Activated naive CD8-positive, alpha-beta T cell treated with anti-CD3 and anti-CD28 coated beads, Interleukin-2, amount 50 U/mL, for 16 hours (primary cell): ENCODE measurements around the gene OR6F1.
"Not testable (repeated sequence)": the region's sequence is repeated elsewhere in the genome, so short reads cannot be mapped to it uniquely, and the experiment has no call there.

ENCODE experiments used
- DNase-seq: peaks from one replicate; pipeline ENCODE4 v3.0.0-alpha.2; 2020; ENCODE audit warnings: low read depth, low spot score

The OR6F1 gene

DNA sequence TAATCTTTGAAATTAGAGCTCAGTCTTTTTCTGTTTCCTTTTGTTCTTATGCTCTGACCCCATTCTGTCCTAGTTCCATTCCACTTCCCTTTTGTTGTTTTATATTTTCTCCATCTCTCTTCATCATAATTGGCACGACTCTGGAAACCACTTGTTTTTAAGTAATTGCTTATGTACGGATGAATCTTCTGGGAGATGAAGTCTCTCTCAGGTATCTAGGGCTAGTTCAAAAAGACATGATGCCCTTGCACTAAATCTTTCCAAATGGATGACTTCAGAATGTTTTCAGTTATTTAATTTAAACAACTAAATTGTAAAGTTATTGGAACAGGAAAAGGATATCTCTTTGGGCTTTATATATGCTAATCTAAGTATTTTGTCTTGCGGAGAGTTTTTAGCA, at the start of gene OR6F1:
TSS of gene OR6F1 (minus strand) at position 101 of the 400 bp plus-strand sequence. CDS start 3,891 bp downstream, outside the sequence.
- DNase-seq = no peak

DNA sequence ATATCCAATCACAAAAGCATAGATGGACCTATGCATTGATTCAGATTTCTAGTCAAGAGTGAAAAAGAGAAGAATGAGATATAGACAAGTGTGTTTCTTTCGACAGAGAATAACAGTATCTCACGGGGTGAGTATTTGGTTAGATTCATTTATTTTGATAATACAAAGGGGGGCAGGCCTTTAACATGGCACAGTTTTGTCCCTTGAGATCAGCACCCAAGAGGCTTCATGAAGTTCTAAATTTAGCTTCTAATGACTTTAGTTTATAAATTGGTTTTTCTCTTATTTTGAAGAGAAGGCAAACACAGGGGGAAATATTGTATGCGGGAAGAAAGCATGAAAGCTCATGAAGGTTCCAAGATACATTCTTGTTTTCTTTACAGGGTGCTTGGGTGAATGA, 44.0 kb upstream of the OR6F1 start, which contains the start of gene OR1C1:
TSS of gene OR1C1 (minus strand) at position 101 of the 400 bp plus-strand sequence. CDS start 2,150 bp downstream, outside the sequence.
- DNase-seq = no peak

DNA sequence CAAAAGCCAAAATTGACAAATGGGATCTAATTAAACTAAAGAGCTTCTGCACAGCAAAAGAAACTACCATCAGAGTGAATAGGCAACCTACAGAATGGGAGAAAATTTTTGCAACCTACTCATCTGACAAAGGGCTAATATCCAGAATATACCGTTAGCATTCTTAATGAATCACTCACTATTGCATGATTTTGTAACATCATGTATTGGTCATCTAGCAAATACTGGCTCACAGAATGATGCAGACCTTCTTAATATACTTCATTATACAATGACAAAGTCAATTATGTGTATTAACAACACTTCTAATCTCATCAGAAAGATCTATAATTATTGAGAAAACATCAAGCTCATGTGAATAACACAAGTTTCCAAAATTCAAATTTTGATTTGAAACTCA, 37.9 kb upstream of the OR6F1 start:
- DNase-seq = not testable (repeated sequence)

DNA sequence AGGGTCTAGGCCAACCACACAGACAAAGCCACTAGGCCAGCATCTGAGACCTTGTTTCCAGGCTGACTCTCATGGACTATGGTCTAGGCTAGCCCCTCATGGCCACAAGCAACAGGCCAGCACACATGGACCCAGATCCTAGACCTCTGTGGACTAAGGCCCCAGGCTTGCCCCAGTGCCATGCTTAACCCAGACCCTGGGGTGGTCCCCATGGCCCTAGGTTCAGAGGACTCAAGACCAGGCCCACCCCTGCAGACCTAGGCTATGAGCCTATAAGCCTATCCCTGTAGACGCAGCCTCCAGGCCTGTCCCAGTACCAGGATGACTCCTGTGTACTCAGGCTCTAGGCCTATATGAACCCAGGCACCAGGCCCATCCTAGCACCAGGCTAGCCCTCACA, 33.4 kb upstream of the OR6F1 start:
- DNase-seq = no peak

DNA sequence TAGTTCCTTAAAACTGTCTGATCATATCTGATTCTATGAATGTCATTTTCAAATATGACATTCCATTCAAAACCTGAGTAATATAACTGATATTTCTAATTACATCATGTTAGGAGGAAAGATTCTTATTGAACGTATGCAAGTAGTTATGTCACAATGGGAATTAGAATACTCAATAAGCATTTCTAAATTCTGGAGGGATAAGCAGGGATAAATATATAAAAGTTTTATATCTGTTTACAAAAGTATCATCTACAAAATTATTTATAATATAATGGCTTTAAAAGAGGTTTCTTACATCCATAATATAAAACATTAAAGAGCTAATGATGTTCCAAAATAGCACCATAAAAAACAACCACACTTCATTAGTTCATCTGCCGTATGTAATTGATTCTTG, 31.6 kb upstream of the OR6F1 start, which contains the start of gene OR14A2:
TSS of gene OR14A2 (minus strand) at position 101 of the 400 bp plus-strand sequence.
- no peak for DNase-seq

GRCh38 chr1:247747616-247748015, 31.2 kb upstream of the OR6F1 start:
- no peak for DNase-seq

GRCh38 chr1:247746391-247746935, 30.0 kb upstream of the OR6F1 start:
- DNase-seq = no peak

DNA sequence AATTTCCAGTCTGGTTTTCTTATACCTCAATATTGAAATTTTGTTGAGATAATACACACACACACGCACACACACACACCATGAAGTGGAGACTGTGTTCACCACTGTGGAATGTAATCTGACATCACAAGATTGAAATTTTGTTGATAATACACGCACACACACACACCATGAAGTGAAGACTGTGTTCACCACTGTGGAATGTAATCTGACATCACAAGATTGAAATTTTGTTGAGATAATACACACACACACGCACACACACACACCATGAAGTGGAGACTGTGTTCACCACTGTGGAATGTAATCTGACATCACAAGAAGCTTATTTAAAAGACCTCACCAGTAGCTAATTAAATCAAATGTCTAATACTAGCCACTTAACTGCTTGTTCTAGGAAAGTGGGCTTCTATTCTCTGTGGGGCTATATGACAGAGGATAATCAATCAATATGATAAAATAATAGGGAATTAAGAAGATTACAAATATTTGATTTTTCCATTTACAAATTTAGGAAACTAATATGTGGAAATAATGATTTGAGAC, 25.8 kb upstream of the OR6F1 start:
- not testable (repeated sequence) for DNase-seq

DNA sequence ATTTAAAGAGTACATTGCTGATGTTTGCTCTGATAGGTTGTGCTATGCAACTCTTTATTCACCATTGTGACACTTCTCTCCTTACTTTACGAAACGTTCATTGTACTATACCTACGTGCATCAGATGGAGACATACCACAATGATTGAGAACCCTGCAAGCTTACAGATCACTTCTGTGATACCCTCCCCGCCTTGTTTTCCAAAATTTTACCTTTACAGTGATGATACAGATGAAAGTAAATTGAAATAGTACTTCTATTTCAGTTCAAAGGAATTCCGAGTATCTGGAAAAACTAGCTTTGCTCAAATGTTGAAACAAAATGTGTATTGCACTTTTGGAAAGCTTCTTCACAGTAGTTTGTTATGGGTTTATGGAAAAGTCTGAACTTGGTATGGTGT, 25.3 kb upstream of the OR6F1 start:
- DNase-seq = no peak

- no peak for DNase-seq
Observed at GRCh38 chr1:247740721-247741120, 24.3 kb upstream of the OR6F1 start.

GRCh38 chr1:247738315-247738714, 21.9 kb upstream of the OR6F1 start, which contains the start of gene OR14K1:
Gene OR14K1, plus strand, starts transcription at chr1:247738615. Its CDS starts 0 bp downstream, at chr1:247738615.
- DNase-seq = no peak

- no peak for DNase-seq
Observed at GRCh38 chr1:247721222-247721621, 4.8 kb upstream of the OR6F1 start.

- DNase-seq = no peak
Observed at GRCh38 chr1:247713753-247714152, 2.7 kb downstream of the OR6F1 start.

- DNase-seq = not testable (repeated sequence)
Observed at GRCh38 chr1:247710681-247711080, 5.8 kb downstream of the OR6F1 start.

DNA sequence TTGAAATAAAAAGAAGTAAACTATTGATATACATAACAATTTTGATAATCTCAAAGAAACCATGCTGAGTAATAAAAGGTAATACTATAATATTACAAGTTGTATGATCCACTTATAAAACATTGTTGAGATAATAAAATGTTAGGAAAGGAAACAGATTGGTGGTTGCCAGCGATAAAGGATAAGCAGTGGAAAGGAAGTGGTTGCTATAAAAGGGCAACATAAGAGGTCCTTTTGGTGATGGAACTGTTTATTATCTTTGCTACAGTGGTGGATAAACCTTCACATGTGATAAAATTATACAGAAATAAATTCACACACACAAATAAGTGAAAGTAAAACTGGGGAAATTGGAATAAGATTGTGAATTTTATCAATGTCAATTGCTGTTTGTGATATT, 15.1 kb downstream of the OR6F1 start:
- no peak for DNase-seq

DNA sequence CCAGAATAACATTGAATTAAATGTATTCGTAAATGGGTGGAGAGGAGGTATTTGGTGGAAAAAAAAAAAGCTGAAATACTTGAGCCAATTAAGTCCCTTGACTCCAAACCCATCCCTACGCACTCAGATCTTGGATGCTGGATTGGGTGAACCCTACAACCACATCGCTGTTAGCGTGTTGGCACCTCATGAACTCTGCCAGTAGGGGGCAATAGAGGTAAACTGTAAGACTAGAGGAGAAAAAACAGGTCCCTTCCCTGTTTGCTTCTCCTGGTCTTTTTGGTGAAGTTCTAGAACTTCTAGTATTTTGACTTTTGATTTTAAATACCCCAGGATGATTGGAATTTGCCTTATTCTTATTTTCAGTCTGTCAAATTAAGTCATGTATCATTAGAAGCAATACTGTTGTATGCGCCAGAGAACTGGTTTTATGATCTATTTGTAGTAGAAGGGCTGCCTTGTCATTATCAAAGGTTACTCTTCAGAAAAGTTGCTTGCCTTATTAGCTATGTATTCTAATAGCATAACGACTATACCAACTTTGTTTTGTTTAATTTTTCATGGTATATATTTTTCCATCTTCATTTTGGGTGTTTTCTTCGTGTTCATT, 35.1 kb downstream of the OR6F1 start:
- no peak for DNase-seq

- DNase-seq = no peak
Observed at GRCh38 chr1:247680171-247680570, 36.3 kb downstream of the OR6F1 start.

DNA sequence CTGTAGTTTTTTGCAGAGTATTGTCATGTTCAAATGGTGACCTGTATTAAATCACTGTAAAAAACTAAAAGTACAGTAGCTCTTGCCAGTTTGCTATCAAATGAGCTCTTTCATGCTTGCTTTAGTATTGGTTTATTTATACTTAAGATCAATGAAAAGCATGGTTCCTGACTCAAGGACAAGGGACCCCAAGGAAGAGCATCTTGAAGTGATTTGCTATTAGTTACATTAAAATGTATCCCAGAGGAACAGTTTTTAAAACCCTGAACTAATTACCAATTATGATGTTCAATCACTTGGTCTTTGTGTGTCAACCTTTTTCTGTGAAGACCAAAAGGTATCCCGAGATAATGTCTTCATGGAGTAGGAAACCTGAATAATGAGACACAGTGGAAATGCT, 36.8 kb downstream of the OR6F1 start, which contains the start of gene OR13G1:
TSS of gene OR13G1 (minus strand) at position 101 of the 400 bp plus-strand sequence. CDS start 6,698 bp downstream, outside the sequence.
- no peak for DNase-seq

- DNase-seq = no peak
Observed at GRCh38 chr1:247669225-247669624, 47.2 kb downstream of the OR6F1 start.
